H9 (cell line): ENCODE measurements around the gene FAM217B. TPM values are rescaled to one million over a fixed set of nuclear protein-coding genes. Genes with fewer than 3 reads are reported as not detected.

Experiments used
- DNase-seq: peaks from one replicate; pipeline ENCODE4 v3.0.0-alpha.2; 2017
- H2AFZ ChIP-seq: one replicate; pipeline ENCODE4 v1.6.1; 2013; ENCODE audit warnings: mild to moderate bottlenecking, low read length, control low read depth, moderate library complexity
- H2AK5ac ChIP-seq: 2 replicates; pipeline ENCODE4 v1.6.1; 2013; ENCODE audit warnings: low read length, control low read depth, mixed read lengths; ENCODE audit not compliant: insufficient read length
- H2BK120ac ChIP-seq: one replicate; pipeline ENCODE4 v1.6.1; 2013; ENCODE audit warnings: low read depth, mild to moderate bottlenecking, low read length, control low read depth, inconsistent platforms; ENCODE audit not compliant: poor library complexity, severe bottlenecking
- H2BK12ac ChIP-seq: 2 replicates; pipeline ENCODE4 v1.6.1; 2013; ENCODE audit warnings: low read length, control low read depth, mixed read lengths, low read depth; ENCODE audit not compliant: insufficient read length
- H2BK15ac ChIP-seq: 2 replicates; pipeline ENCODE4 v1.6.1; 2013; ENCODE audit warnings: low read depth, low read length, control low read depth
- H2BK20ac ChIP-seq: one replicate; pipeline ENCODE4 v1.6.1; 2013; ENCODE audit warnings: low read depth, mild to moderate bottlenecking, low read length, control low read depth, inconsistent platforms; ENCODE audit not compliant: poor library complexity, severe bottlenecking
- H2BK5ac ChIP-seq: 2 replicates; pipeline ENCODE4 v1.6.1; 2013; ENCODE audit warnings: low read length, control low read depth, mixed read lengths; ENCODE audit not compliant: insufficient read length
- H3K14ac ChIP-seq: 2 replicates; pipeline ENCODE4 v1.6.1; 2013; ENCODE audit warnings: low read length, control low read depth; ENCODE audit not compliant: insufficient read depth
- H3K18ac ChIP-seq: 2 replicates; pipeline ENCODE4 v1.6.1; 2013; ENCODE audit warnings: low read depth, mild to moderate bottlenecking, mixed read lengths, low read length, control low read depth; ENCODE audit not compliant: insufficient read length
- H3K23ac ChIP-seq: 2 replicates; pipeline ENCODE4 v1.6.1; 2013; ENCODE audit warnings: low read length, control low read depth, mixed read lengths, low read depth; ENCODE audit not compliant: insufficient read length
- H3K23me2 ChIP-seq: 2 replicates; pipeline ENCODE4 v1.6.1; 2013; ENCODE audit warnings: low read depth, mild to moderate bottlenecking, mixed read lengths, low read length, control low read depth; ENCODE audit not compliant: insufficient read length, poor library complexity, severe bottlenecking
- H3K27ac ChIP-seq: 2 replicates; pipeline ENCODE4 v1.5.1; 2013; ENCODE audit warnings: low read length, control low read depth, mixed read lengths, low read depth; ENCODE audit not compliant: insufficient read length
- H3K27me3 ChIP-seq: 2 replicates; pipeline ENCODE4 v1.6.1; 2013; ENCODE audit warnings: low read length, control low read depth, inconsistent platforms; ENCODE audit not compliant: insufficient read depth
- H3K4ac ChIP-seq: 2 replicates; pipeline ENCODE4 v1.6.1; 2013; ENCODE audit warnings: low read depth, mild to moderate bottlenecking, control low read depth, inconsistent platforms, low read length, moderate library complexity
- H3K4me1 ChIP-seq: 2 replicates; pipeline ENCODE4 v1.6.1; 2013; ENCODE audit warnings: low read length, control low read depth, inconsistent platforms; ENCODE audit not compliant: insufficient read depth
- H3K4me2 ChIP-seq: 2 replicates; pipeline ENCODE4 v1.6.1; 2013; ENCODE audit warnings: low read length, control low read depth, mixed read lengths; ENCODE audit not compliant: insufficient read length, insufficient read depth
- H3K56ac ChIP-seq: 2 replicates; pipeline ENCODE4 v1.6.1; 2013; ENCODE audit warnings: low read depth, mild to moderate bottlenecking, mixed read lengths, low read length, control low read depth; ENCODE audit not compliant: insufficient read length
- H3K79me1 ChIP-seq: 2 replicates; pipeline ENCODE4 v1.6.1; 2013; ENCODE audit warnings: low read depth, mild to moderate bottlenecking, moderate library complexity, low read length, control low read depth, inconsistent platforms; ENCODE audit not compliant: insufficient read depth, poor library complexity, severe bottlenecking
- H3K79me2 ChIP-seq: 2 replicates; pipeline ENCODE4 v1.6.1; 2013; ENCODE audit warnings: low read length, control low read depth, inconsistent platforms; ENCODE audit not compliant: insufficient read depth
- H3K9ac ChIP-seq: 2 replicates; pipeline ENCODE4 v1.6.1; 2013; ENCODE audit warnings: low read length, control low read depth, mixed read lengths; ENCODE audit not compliant: insufficient read length; ENCODE audit errors: extremely low read depth
- H3K9me3 ChIP-seq: one replicate; pipeline ENCODE4 v1.6.1; 2013; ENCODE audit warnings: low read depth, low read length, inconsistent platforms; ENCODE audit not compliant: control insufficient read depth
- H3T11ph ChIP-seq: one replicate; pipeline ENCODE4 v1.6.1; 2013; ENCODE audit warnings: mild to moderate bottlenecking, low read length, control low read depth, inconsistent platforms
- H4K20me1 ChIP-seq: one replicate; pipeline ENCODE4 v1.6.1; 2013; ENCODE audit not compliant: control insufficient read depth, insufficient read length, insufficient read depth
- H4K5ac ChIP-seq: 2 replicates; pipeline ENCODE4 v1.6.1; 2013; ENCODE audit warnings: low read depth, mild to moderate bottlenecking, mixed read lengths, low read length, control low read depth; ENCODE audit not compliant: insufficient read length
- H4K8ac ChIP-seq: replicated peaks from 2 replicates; pipeline ENCODE4 v1.6.1; 2013; ENCODE audit warnings: low read length, control low read depth, mixed read lengths, low read depth; ENCODE audit not compliant: insufficient read length
- H4K91ac ChIP-seq: 2 replicates; pipeline ENCODE4 v1.6.1; 2013; ENCODE audit warnings: low read depth, mild to moderate bottlenecking, moderate library complexity, mixed read lengths, low read length, control low read depth; ENCODE audit not compliant: insufficient read length
- H3K27ac Mint-ChIP-seq, 3 experiments: 2 replicates in 2 of 3; 3 replicates in 1 of 3; pipeline ENCODE4 v1.8.0; 2020 to 2021; ENCODE audit warnings: mixed read lengths in 3 of 3, mild to moderate bottlenecking in 1 of 3, moderate library complexity in 1 of 3
- H3K27me3 Mint-ChIP-seq: 2 replicates; pipeline ENCODE4 v1.8.0; 2021; ENCODE audit warnings: low read depth, mild to moderate bottlenecking, moderate library complexity, mixed read lengths
- H3K36me3 Mint-ChIP-seq, 3 experiments: 2 replicates in 2 of 3; 3 replicates in 1 of 3; pipeline ENCODE4 v1.8.0; 2020 to 2021; ENCODE audit warnings: low read depth in 3 of 3, mixed read lengths in 3 of 3; ENCODE audit not compliant: insufficient read depth in 1 of 3
- H3K4me1 Mint-ChIP-seq, 2 experiments: 2 replicates each; pipeline ENCODE4 v1.8.0; 2020; ENCODE audit warnings: mixed read lengths in 2 of 2
- H3K4me3 Mint-ChIP-seq, 2 experiments: 2 replicates in 1 of 2; 3 replicates in 1 of 2; pipeline ENCODE4 v1.8.0; 2020 to 2021; ENCODE audit warnings: mild to moderate bottlenecking in 2 of 2, mixed read lengths in 2 of 2, moderate library complexity in 1 of 2
- H3K9me3 Mint-ChIP-seq, 2 experiments: 2 replicates in 1 of 2; 3 replicates in 1 of 2; pipeline ENCODE4 v1.8.0; 2020; ENCODE audit warnings: mild to moderate bottlenecking in 2 of 2, mixed read lengths in 2 of 2, moderate library complexity in 1 of 2
- CTCF ChIP-seq: fragments of 200-600 bp; sonication (generic); conservative IDR thresholded peaks from 3 replicates; pipeline ENCODE4 v1.8.0; 2021; ENCODE audit warnings: antibody characterized with exemption, mild to moderate bottlenecking
- WGBS: extraction: QIAGEN DNeasy Blood & Tissue Kit; methylation state at CpG from one replicate; pipeline ENCODE4 v1.1.7; 2013; ENCODE audit warnings: missing lambda C conversion rate, low lambda C conversion rate, mixed read lengths; ENCODE audit not compliant: insufficient read length; ENCODE audit errors: extremely low coverage; 5-methylcytosine and 5-hydroxymethylcytosine counted together
- total RNA-seq: library from RNA; stranded (reverse); gene quantifications from 2 replicates; pipeline ENCODE4 v1.2.1, GENCODE V29; 2021

Gene FAM217B
- total RNA-seq, 1 experiment from 2014 or later = 24.5 TPM

GRCh38 chr20:59993736-59994430, 53.7 kb downstream of the FAM217B start:
- H2BK20ac ChIP-seq = no peak overlapping the region
- no peaks in the 10 kb centered on the region for H3K79me1 ChIP-seq
- H3K4me1 ChIP-seq = no peaks in the 10 kb centered on the region
- H4K20me1 ChIP-seq = no peaks in the 10 kb centered on the region
- no peak overlapping the region for H3K4ac ChIP-seq
- no peak overlapping the region for H2BK12ac ChIP-seq
- H2AK5ac ChIP-seq = no peak overlapping the region
- H3K14ac ChIP-seq = peak overlapping the region; percentile 6; the same call in 1 of the 2 replicates
- H3K36me3 Mint-ChIP-seq = peaks cover 0 to under 1% (median 0%) of the 10 kb centered on the region in 3 experiments; a peak in 2 of 7 replicates
- peaks cover 33% of the 10 kb centered on the region in 2 experiments for H3K4me1 Mint-ChIP-seq
- H3K4me2 ChIP-seq = peak overlapping the region; percentile 73
- TF ChIP-seq CTCF = no peak
- H3K18ac ChIP-seq = peak overlapping the region; percentile 13
- no CpG with 5 or more reads among the region's 18 CpGs for WGBS
- H3K9me3 Mint-ChIP-seq = peaks cover 0 to 2% of the 10 kb centered on the region in 2 experiments; a peak in 2 of 5 replicates
- peaks cover 8% of the 10 kb centered on the region for H3K23me2 ChIP-seq
- H2BK120ac ChIP-seq = no peak overlapping the region
- peak overlapping the region; percentile 63 to 76 for H3K4me3 Mint-ChIP-seq
- H3K27ac Mint-ChIP-seq = peak overlapping the region; percentile 84 to 91 (median 89); a peak in 6 of 7 replicates
- H2BK5ac ChIP-seq = no peak overlapping the region
- H3K9ac ChIP-seq = peak overlapping the region; percentile 17
- no peak overlapping the region for H3K27ac ChIP-seq
- peak; percentile 60 for DNase-seq
- H4K91ac ChIP-seq = no peak overlapping the region
- H3K9me3 ChIP-seq = no peaks in the 10 kb centered on the region
- H3K56ac ChIP-seq = no peak overlapping the region
- H4K5ac ChIP-seq = no peak overlapping the region
- no peaks in the 10 kb centered on the region for H3K79me2 ChIP-seq
- no peak overlapping the region for H3T11ph ChIP-seq
- no peaks in the 10 kb centered on the region for H3K27me3 ChIP-seq
- no peak overlapping the region for H2BK15ac ChIP-seq
- H3K27me3 Mint-ChIP-seq = peaks cover 4% of the 10 kb centered on the region
- H2AFZ ChIP-seq = no peak overlapping the region
- no peak overlapping the region for H4K8ac ChIP-seq
- no peak overlapping the region for H3K23ac ChIP-seq
